HG02623 (cell line): ENCODE results near the gene PPP1R9B.

Experiments used
- ATAC-seq: cut with Tn5 transposase; IDR thresholded peaks from one replicate; pipeline ENCODE4 v1.9.1; 2021; ENCODE audit warnings: moderate library complexity; ENCODE audit not compliant: unreplicated experiment

The PPP1R9B gene

DNA sequence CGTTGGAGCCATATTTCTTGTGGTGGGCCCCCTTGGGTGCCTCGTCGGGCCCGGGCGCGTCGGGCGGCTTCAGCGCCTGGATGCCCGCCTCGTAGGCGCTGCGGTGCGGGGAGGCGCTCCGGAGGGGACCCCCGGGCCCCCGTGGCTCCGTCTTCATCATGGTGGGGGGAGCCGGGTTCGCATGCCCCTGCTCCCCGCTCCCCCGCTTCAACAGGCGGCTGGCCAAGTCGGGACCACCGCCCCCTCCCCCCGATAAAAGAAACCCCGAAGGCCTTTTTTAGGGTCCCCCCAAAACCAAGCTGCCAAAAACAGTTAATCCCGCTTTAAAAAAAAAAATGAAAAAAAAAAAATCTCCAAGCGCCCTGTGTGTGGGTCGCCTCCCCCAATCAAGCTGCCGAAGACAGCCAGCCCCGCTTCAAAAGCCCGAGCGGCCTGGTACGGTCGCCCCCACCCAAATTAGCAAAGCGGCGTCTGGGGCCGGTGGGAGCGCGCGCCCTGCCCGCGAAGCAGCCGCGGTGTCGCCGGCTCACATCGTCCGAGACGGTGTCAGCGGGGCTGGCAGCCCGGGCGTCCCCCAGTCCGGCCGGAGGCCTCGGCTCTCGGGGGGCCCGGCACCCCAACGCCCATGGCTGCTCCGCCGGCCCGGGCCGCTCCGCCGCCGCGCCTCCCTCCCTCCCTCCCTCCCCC, at the start of gene PPP1R9B:
Gene PPP1R9B, minus strand, starts transcription at position 324 of the 687 bp plus-strand sequence. Its CDS starts 164 bp downstream, at position 160.
- no peak for ATAC-seq

DNA sequence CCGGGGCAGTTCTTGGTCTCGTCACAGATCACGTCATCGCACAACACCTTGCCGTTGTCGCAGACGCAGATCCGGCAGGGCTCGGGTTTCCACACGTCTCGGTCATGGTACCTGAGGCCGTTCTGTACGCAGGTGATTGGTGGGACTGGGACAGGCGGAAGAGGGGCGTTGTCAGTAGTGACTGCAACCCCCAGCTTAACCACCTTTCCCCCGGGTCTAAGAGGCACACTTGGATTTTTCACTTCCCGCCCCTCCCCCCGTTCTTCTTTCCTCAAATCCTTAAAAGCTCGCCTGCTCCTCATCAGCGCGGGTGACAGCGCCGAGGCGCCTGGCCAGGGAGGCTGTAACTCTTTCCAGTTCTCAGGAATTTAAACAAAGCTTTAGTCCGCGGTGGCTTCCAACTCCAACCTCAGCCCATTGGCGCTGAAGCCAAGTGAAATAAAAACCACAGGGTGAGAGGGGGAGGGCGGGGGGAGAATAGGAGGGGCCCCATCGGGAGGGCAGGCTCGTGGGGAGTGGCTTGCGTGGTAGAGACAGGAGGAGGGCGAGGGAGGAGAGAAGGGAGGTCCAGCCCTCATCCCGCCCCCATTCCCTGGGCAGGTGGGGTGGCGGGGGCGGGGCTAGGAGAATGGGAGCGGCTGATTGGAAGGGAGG, 49.5 kb upstream of the PPP1R9B start:
- no peak for ATAC-seq

- no peak for ATAC-seq
Measured at GRCh38 chr17:50199211-50199802, 48.8 kb upstream of the PPP1R9B start.

DNA sequence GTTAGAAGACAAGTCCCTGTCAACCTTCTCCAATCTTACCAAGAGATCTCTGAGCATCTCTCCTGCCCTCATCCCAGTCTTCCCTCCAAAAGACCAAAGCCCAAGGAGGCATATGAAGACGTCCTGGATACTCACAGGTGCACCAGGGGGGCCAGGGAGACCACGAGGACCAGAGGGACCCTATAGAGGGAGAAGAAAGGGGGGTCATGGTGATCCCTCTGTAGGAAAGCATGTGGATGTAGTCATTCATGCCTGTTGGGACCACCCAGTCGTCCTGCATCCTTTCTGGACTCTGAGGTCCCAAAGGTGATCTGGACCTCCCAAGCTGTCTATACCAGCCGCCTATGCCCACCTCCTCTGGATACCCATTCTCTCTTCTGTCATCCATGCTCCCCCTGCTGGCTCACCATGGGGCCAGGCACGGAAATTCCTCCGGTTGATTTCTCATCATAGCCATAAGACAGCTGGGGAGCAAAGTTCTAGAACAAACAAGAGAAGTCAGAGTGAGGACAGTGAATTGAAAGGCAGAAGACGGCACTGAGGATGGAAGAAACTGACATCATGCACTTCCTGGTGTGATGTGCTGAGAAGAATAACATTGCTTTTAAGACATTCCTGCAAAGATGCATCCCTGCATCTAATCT, 47.7 kb upstream of the PPP1R9B start:
- ATAC-seq = no peak

DNA sequence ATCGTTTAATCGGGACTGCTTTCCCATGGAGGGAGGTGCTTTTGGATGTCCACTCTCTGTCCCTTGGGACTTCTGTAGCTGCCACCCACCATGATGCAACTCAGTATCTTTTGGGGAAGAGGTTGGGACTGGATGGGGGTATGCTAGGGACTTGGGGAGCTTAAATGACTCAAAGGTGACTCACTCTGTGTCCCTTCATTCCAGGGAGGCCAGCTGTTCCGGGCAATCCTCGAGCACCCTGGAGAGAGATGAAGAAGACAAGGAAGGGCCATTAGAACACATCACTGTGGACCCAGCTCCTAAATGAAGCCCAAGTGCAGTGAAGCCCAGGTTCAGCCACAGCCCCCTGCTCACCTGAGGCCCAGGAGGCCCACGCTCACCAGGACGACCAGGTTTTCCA, 46.3 kb upstream of the PPP1R9B start:
- ATAC-seq = no peak

DNA sequence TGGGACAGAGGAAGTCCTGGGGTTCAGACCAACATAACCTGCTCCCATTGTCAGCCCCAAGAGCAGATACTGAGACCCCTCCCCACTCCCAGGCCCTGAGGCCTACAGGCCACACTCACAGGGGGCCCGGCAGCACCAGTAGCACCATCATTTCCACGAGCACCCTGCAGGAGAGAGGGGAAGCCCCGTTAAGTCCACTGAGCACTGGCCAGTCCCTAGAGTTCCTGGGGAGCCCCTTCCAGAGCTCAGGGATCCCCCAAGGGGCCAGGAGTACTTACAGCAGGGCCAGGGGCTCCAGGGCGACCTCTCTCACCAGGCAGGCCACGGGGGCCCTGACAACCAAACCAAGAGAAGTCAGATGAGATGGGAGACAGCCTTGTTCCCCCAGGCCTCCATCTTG, 45.6 kb upstream of the PPP1R9B start:
- ATAC-seq = no peak

GRCh38 chr17:50194934-50195865, 44.7 kb upstream of the PPP1R9B start:
- ATAC-seq = no peak

GRCh38 chr17:50194140-50194933, 43.9 kb upstream of the PPP1R9B start:
- ATAC-seq = no peak

DNA sequence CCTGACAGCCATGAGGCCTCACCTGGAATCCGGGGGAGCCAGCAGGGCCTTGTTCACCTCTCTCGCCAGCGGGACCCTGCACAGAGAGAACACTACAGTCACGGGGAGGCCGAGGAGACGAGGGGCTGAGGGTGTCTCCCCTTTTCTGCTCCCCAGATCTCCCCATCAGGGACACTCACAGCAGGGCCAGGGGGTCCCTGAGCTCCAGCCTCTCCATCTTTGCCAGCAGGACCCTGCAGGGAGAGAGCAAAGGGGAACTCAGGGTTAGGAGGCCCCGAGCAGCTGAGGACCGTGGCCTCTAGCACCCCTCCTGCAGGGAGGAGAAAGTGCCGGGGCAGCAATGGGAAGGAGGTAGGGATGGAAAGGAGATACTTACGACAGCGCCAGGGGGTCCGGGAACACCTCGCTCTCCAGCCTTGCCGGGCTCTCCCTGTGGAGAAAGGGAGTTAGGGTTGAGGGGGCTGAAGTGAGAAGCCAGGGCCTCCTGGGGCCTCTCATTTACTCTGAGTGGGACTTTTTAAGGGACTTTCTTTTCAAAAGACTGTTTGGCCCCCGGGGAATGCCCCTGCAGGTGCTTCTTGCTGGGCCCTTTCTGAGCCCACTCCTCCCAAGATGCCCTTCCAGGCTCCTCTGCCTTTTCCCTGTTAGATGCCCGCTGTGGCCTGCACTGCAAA, 42.3 kb upstream of the PPP1R9B start:
- no peak for ATAC-seq

- no peak for ATAC-seq
Measured at GRCh38 chr17:50192144-50192617, 41.7 kb upstream of the PPP1R9B start.

DNA sequence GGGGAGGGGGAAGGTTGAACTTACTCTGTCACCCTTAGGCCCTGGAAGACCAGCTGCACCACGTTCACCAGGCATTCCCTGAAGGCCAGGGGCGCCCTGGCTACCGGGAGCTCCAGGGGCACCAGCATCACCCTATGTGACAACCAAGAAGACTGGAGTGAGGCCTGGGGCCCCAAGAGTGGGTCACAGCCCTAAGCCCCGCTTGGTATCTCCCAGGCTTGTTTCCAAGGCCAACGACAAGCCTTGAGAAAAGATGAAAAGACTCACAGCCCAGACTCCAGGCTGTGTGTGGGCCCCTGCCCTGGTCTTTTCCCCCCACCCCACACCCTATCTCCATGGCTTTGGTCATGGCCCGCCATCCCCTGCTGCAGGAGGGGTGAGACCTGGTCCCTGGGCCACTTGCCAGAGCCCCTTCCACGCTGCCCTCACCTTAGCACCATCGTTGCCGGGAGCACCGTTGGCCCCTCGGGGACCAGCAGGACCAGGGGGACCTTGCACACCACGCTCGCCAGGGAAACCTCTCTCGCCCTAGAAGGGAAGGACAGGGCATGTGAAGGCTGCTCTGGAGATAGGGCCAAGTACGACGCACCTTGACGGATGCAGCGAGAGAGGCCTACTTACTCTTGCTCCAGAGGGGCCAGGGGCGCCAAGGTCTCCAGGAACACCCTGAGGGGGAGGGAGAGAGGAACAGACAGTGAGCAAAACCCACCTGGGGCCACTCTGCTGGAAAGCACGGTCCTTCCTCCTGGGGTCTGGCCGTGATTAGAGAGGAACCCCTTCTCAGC, 41.1 kb upstream of the PPP1R9B start:
- ATAC-seq = no peak

GRCh38 chr17:50190603-50191358, 40.3 kb upstream of the PPP1R9B start:
- ATAC-seq = no peak

- no peak for ATAC-seq
Measured at GRCh38 chr17:50190293-50190602, 39.8 kb upstream of the PPP1R9B start.

- ATAC-seq = no peak
Measured at GRCh38 chr17:50189550-50190292, 39.2 kb upstream of the PPP1R9B start.

GRCh38 chr17:50188921-50189549, 38.6 kb upstream of the PPP1R9B start:
- ATAC-seq = no peak

DNA sequence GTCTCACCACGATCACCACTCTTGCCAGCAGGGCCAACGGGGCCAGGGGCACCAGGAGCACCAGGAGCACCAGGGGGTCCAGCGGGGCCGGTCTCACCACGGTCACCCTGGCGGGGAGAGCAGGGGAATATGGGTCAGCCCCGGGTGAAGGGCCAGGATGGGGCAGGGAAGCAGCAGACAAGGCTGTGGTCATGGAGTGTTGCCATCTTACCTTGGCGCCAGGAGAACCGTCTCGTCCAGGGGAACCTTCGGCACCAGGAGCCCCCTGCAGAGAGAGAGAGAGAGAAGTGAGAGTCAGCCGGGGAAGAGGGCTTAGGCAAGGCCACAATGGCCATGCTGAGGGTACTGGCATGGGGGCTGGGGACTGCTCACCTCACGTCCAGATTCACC, 38.0 kb upstream of the PPP1R9B start:
- no peak for ATAC-seq
